Spleen (tissue), 7 donors: ENCODE data around the gene NAALADL2.

Source experiments
- CTCF ChIP-seq, 11 experiments: fragments of 200-600 bp in 7 of 11; fragments of 450-650 bp in 4 of 11; sonication (generic) in 4 of 11; IDR thresholded peaks in 8 of 11; conservative IDR thresholded peaks in 3 of 11; 1 replicate in 7 of 11; 2 replicates in 4 of 11; pipeline versions ENCODE4 v1.4.0 to v1.8.0; 2016 to 2021; ENCODE audit warnings: antibody characterized with exemption in 11 of 11, inconsistent platforms in 4 of 11, mild to moderate bottlenecking in 1 of 11
- POLR2A ChIP-seq, 3 donors: fragments of 450-650 bp; IDR thresholded peaks; one replicate each; pipeline ENCODE4 v1.5.1; 2017; ENCODE audit warnings: antibody characterized with exemption in 3 of 3, mild to moderate bottlenecking in 1 of 3
- POLR2AphosphoS5 ChIP-seq, 3 donors: sonication (generic); formaldehyde crosslinking; IDR thresholded peaks; one replicate each; pipeline ENCODE4 v1.5.1; 2017; ENCODE audit warnings: antibody characterized with exemption in 3 of 3
- donor health status: DM: no; HTN: no; CAD: no; lungs with moderate emphysema.
- donor health status: DM: no; HTN: no; CAD: no.
- donor health status: DM: no; HTN: no; CAD: no.

DNA sequence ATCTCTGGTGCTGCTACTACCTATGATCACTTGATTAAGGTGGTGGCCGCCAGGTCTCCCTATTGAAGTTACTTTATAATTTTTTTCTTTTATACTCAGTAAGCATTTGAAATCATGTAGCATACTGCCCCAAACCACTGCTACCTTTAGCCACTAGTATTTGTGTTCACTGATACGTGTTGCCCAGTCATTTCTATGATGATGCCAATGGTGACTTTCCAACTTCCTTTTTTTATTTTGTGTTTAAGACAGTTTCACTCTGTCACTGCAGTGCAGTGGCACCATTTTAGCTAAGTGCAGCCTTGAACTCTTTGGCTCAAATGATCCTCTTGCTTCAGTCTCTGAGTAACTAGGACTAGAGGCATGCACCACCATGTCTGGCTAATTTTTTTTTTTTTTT is 598.2 kb downstream of the NAALADL2 start:
- TF ChIP-seq CTCF (IDR thresholded peaks at IDR 0.05 in 8 of 11, conservative IDR thresholded peaks at IDR 0.05 in 3 of 11) (no peak), POLR2AphosphoS5 (IDR thresholded peaks at IDR 0.05) (no peak), POLR2A (IDR thresholded peaks at IDR 0.05) (no peak)
